Stimulated activated CD8-positive, alpha-beta memory T cell treated with anti-CD3 and anti-CD28 coated beads, Interleukin-15, amount 100 ng/mL, for 24 hours (primary cell): ENCODE results near the gene CYP3A4.
"Not testable (repeated sequence)": the region's sequence is repeated elsewhere in the genome, so short reads cannot be mapped to it uniquely, and the experiment has no call there.

Source experiments
- DNase-seq: peaks from one replicate; pipeline ENCODE4 v3.0.0-alpha.2; 2020; ENCODE audit warnings: low read depth

The CYP3A4 gene

DNA sequence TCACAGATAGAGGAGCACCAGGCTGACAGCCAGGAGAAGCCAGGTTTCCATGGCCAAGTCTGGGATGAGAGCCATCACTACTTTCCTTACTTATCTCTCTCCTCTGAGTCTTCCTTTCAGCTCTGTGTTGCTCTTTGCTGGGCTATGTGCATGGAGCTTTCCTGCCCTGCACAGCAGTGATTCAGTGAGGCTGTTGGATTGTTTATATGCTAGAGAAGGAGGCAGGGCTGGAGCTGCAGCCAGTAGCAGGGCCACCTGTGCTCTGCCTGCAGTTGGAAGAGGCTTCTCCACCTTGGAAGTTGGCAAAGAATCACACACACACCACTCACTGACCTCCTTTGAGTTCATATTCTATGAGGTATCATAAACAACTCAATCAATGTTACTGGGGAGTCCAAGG lies at the start of gene CYP3A4:
Gene CYP3A4 (minus strand): TSS at position 178 of the 400 bp plus-strand sequence. CDS start 103 bp downstream, at position 75.
- no peak for DNase-seq

GRCh38 chr7:99833289-99833877 lies 49.4 kb upstream of the CYP3A4 start:
- DNase-seq = no peak

DNA sequence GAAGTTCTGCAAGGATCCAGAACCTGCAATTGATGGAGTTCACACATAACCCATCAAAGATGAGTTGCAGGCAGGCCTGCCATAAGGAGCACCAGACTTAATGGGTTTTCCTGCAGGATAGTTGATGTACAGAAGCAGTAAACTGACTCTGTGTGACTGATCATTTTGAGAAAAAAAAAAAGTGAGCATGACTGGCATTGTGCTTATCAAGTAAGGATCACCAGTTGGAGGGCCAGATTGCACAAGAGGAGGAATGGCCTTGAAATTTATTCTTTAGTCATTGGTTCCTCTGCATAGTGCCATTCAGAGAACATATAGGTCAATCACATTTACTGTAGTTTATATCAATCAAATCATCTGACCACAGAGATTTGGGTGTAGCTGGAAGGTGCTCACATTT lies 47.6 kb upstream of the CYP3A4 start:
- DNase-seq = no peak

GRCh38 chr7:99829524-99830160 lies 45.7 kb upstream of the CYP3A4 start:
- DNase-seq = no peak

- DNase-seq = no peak
These were observed 44.8 kb upstream of the CYP3A4 start for GRCh38 chr7:99828811-99829210.

GRCh38 chr7:99827040-99827778 lies 43.2 kb upstream of the CYP3A4 start:
- no peak for DNase-seq

DNA sequence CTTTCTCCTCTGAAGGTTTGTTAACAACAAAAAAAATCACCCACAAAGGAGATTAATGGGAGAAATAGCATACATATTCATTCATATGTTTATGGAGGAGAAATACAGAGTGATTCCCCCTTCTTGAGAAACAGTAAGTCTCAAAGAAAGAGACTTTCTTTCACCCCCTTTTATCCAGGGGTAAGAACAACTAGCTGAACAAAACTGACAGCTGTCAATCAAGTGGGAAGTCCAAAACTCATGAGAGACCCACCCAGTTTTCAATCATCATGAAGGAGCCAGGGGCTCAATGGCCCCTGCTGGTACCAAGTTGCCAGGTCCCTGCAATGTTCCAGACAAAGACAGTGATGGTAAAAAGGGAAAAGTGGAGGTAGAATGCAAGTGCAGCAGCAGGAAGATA lies 41.9 kb upstream of the CYP3A4 start:
- DNase-seq = no peak

DNA sequence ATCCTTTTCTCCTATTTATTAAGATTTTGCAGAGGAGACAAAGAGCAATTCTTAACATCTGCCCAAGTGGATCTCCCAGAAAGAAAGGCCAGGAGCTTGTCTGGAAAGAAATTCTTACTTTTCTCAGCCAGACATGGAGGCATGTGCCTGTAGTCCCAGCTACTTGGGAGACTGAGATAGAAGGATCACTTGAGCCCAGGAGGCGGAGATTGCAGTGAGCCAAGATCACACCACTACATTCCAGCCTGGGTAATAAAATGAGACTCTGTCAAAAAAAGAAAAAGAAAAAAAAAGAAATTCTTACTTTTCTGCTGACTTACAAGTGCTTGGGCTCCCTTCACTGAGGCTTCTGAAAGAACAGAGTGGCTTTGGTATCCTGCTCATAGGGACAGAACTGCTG lies 41.5 kb upstream of the CYP3A4 start:
- no peak for DNase-seq

- DNase-seq = no peak
These were observed 40.1 kb upstream of the CYP3A4 start for GRCh38 chr7:99824091-99824490.

- no peak for DNase-seq
These were observed 39.0 kb upstream of the CYP3A4 start for GRCh38 chr7:99822731-99823718.

DNA sequence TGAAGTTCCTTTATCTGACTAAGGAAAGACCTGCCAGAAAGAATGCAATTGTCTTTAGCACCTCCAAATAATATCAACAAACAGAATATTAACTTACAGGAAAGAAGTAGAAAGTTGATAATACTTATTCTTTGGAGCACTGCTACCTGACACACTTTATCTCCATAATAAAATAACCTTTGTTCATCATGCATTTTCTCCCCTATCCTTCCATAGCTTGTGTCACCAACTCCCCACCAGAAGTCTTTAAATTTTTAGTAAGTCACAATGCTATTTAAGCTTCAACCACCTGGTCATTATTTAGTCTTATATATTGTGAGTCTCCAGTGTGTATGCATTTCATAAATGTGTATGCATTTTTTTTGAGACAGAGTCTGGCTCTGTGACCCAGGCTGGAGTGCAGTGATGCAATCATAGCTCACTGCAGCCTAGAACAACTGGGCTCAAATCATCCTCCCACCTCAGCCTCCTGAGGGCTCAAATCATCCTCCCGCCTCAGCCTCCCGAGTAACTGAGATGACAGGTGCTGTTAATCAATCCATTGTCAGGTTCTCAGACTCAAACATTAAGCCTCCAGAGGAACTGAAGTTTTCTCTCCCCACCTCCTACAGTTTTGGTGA lies 36.5 kb upstream of the CYP3A4 start:
- no peak for DNase-seq

DNA sequence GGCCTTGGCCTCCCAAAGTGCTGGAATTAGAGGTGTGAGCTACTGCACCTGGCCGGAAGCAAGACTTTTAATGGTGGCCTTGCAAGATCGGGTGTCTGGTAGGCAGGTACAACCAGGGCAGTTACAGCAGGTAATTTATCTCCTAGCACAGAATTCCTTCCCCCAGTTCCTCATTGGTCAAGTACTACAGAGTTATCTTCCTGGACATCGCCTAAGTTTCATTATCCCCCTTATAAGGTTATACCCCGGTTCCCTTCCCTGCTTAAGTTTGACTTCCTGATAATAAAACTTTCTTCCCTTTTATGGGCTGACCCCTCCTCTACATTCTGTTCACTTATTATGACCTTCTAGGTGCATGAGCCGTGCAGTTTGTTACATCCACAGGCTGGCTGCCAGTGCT lies 24.8 kb upstream of the CYP3A4 start:
- DNase-seq = no peak

GRCh38 chr7:99806839-99807478 lies 23.0 kb upstream of the CYP3A4 start:
- no peak for DNase-seq

DNA sequence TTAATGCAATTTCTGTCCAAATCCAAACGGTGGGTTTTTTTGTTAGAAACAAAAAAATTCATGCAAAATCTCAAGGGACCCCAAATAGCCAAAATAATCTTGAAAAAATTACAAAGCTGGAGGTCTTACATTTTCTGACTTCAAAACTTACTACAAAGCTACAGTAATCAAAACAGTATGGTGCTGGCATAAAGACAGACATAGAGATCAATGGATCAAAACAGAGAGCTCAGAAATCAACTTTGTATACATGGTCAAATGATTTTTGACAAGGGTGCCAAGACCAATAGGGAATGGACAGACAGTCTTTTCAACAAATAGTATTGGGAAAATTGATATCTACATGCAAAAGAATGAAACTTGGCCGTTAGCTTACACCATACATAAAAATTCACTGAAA lies 21.7 kb upstream of the CYP3A4 start:
- no peak for DNase-seq

GRCh38 chr7:99803118-99803517 lies 19.1 kb upstream of the CYP3A4 start:
- not testable (repeated sequence) for DNase-seq

DNA sequence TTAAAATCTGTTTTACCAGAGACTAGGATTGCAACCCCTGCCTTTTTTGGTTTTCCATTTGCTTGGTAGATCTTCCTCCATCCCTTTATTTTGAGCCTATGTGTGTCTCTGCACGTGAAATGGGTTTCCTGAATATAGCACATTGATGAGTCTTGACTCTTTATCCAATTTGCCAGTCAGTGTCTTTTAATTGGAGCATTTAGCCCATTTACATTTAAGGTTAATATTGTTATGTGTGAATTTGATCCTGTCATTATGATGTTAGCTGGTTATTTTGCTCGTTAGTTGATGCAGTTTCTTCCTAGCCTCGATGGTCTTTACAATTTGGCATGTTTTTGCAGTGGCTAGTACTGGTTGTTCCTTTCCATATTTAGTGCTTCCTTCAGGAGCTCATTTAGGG lies 17.4 kb upstream of the CYP3A4 start:
- DNase-seq = not testable (repeated sequence)

DNA sequence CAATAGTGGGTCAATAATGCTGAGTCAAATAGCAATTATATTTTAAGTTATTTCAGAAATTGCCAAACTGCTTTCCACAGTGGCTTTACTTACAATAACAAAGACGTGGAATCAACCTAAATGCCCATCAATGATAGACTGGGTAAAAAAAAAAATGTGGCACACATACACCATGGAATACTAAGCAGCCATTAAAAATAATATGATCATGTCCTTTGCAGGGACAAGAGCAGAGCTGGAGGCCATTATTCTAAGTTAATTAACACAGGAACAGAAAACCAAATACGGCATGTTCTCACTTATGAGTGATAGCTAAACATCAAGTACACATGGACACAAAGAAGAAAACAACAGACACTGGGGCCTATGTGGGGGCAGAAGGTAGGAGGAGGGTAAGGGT lies 15.0 kb upstream of the CYP3A4 start:
- DNase-seq = no peak

DNA sequence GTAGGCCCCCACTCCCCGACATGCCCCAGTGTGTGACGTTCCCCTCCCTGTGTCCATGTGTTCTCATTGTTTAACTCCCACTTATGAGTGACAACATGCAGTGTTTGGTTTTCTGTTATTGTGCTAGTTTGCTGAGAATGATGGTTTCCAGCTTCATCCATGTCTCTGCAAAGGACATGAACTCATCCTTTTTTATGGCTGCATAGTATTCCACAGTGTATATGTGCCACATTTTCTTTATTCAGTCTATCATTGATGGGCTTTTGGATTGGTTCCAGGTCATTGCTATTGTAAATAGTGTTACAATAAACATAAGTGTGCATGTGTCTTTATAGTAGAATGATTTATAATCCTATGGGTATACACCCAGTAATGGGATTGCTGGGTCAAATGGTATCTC lies 11.9 kb upstream of the CYP3A4 start:
- not testable (repeated sequence) for DNase-seq

GRCh38 chr7:99794585-99795502 lies 10.9 kb upstream of the CYP3A4 start:
- DNase-seq = no peak

DNA sequence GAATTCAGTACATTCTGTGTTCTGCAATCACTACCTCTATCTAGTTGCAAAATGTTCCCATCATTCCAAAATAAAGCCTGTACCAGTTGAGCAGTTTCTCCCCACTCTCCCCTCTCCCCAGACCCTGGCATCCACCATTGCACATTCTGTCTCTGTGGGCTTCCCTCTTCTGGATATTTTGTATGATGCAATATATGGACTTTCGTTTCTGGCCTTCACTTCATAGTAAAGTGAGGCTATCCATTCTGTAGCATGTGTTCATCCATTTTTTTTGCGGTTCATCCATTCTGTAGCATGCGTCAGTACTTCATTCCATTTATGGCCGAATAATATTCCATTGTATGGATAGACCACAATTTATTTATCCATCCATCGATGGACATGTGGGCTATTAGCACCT lies 9.5 kb upstream of the CYP3A4 start:
- DNase-seq = no peak
